Stimulated activated effector memory CD8-positive, alpha-beta T cell treated with anti-CD3 and anti-CD28 coated beads, Interleukin-12 subunit alpha, Interleukin-12 subunit beta, amount 100 ng/mL, for 72 hours (primary cell): ENCODE data around the gene SIMC1.
"Not testable (repeated sequence)": the region's sequence is repeated elsewhere in the genome, so short reads cannot be mapped to it uniquely, and the experiment has no call there.

Source experiments
- ATAC-seq: fragments of 150-1000 bp; cut with Tn5 transposase; 2 replicates; pipeline ENCODE4 v1.10.0; 2021
- DNase-seq, 2 donors: peaks; one replicate each; pipeline ENCODE4 v3.0.0; 2021 to 2022; ENCODE audit warnings: low spot score in 2 of 2
- H3K27ac Mint-ChIP-seq: one replicate; pipeline ENCODE4 v1.8.0; 2022; ENCODE audit warnings: mild to moderate bottlenecking, mixed read lengths
- H3K36me3 Mint-ChIP-seq: one replicate; pipeline ENCODE4 v1.8.0; 2022; ENCODE audit warnings: mild to moderate bottlenecking, mixed read lengths
- H3K4me1 Mint-ChIP-seq: one replicate; pipeline ENCODE4 v1.8.0; 2022; ENCODE audit warnings: mixed read lengths
- H3K4me3 Mint-ChIP-seq: one replicate; pipeline ENCODE4 v1.8.0; 2022; ENCODE audit warnings: mild to moderate bottlenecking, mixed read lengths
- H3K9me3 Mint-ChIP-seq: one replicate; pipeline ENCODE4 v1.8.0; 2022; ENCODE audit warnings: mixed read lengths

Gene SIMC1

GRCh38 chr5:176244318-176244717, 6.1 kb downstream of the SIMC1 start:
- H3K27ac Mint-ChIP-seq, ATAC-seq, H3K4me3 Mint-ChIP-seq, H3K4me1 Mint-ChIP-seq, DNase-seq, H3K9me3 Mint-ChIP-seq, H3K36me3 Mint-ChIP-seq: not testable (repeated sequence)

DNA sequence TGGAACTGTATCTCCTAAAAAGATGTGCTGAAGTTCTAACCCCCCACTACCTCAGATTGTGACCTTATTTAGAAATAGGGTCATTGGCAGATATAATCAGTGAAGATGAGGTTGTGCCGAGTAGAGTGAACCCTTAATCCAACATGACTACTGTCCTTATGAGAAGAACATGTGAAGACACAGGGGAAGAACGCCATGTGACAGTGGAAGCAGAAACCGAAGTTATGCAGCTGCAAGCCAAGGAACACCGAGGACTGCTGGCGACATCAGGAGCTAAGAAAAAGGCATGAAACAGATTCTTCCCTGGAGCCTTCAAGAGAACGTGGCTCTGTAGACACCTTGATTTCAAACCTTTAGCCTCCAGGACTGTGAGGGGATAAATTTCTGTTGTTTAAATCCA, 6.8 kb downstream of the SIMC1 start:
- ATAC-seq, H3K36me3 Mint-ChIP-seq, H3K9me3 Mint-ChIP-seq, H3K27ac Mint-ChIP-seq, H3K4me1 Mint-ChIP-seq, H3K4me3 Mint-ChIP-seq, DNase-seq: not testable (repeated sequence)

GRCh38 chr5:176245489-176245888, 7.3 kb downstream of the SIMC1 start:
- not testable (repeated sequence) for H3K27ac Mint-ChIP-seq, DNase-seq, H3K4me1 Mint-ChIP-seq, ATAC-seq, H3K36me3 Mint-ChIP-seq, H3K9me3 Mint-ChIP-seq, H3K4me3 Mint-ChIP-seq

DNA sequence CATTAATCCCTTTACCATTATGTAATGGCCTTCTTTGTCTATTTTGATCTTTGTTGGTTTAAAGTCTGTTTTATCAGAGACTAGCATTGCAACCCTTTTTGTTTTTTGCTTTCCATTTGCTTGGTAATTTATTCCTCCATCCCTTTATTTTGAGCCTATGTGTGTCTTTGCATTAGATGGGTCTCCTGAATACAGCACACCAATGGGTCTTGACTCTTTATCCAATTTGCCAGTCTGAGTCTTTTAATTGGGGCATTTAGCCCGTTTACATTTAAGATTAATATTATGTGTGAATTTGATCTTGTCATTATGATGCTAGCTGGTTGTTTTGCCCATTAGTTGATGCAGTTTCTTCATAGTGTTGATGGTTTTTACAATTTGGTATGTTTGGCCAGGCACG, 12.5 kb downstream of the SIMC1 start:
- not testable (repeated sequence) for ATAC-seq, H3K36me3 Mint-ChIP-seq

DNA sequence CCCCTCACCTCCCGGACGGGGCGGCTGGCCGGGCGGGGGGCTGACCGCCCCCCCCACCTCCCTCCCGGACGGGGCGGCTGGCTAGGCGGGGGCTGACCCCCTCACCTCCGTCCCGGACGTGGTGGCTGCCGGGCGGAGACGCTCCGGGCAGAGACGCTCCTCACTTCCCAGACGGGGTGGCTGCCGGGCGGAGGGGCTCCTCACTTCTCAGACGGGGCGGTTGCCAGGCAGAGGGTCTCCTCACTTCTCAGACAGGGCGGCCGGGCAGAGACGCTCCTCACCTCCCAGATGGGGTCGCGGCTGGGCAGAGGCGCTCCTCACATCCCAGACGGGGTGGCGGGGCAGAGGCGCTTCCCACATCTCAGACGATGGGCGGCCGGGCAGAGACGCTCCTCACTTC, 13.9 kb downstream of the SIMC1 start:
- not testable (repeated sequence) for H3K36me3 Mint-ChIP-seq, H3K9me3 Mint-ChIP-seq, H3K27ac Mint-ChIP-seq, H3K4me1 Mint-ChIP-seq, H3K4me3 Mint-ChIP-seq, ATAC-seq, DNase-seq

More for the DNA sequence above, 12.5 kb downstream of the SIMC1 start:
- not testable (repeated sequence) for H3K4me1 Mint-ChIP-seq, H3K4me3 Mint-ChIP-seq, H3K9me3 Mint-ChIP-seq, H3K27ac Mint-ChIP-seq, DNase-seq

GRCh38 chr5:176253370-176254065, 15.3 kb downstream of the SIMC1 start:
- not testable (repeated sequence) for H3K4me1 Mint-ChIP-seq, H3K4me3 Mint-ChIP-seq, ATAC-seq, H3K9me3 Mint-ChIP-seq, DNase-seq, H3K36me3 Mint-ChIP-seq, H3K27ac Mint-ChIP-seq

DNA sequence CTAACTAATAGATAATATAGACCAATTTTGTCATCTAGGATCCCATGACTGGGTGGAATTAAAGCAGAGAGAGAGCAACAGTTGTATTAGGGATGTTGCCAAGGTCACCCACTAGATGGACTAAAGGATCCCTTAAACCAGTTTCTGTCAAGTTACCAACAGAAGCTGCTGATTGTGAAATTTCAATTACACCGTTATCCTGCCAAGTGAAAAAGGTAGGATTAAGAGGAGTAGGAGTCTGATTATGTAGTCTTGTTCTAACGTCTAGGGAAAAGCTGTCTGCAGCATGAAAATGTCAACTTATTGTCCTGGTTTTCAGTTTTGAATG, 15.8 kb downstream of the SIMC1 start:
- DNase-seq, ATAC-seq, H3K36me3 Mint-ChIP-seq, H3K9me3 Mint-ChIP-seq, H3K27ac Mint-ChIP-seq, H3K4me1 Mint-ChIP-seq, H3K4me3 Mint-ChIP-seq: not testable (repeated sequence)

DNA sequence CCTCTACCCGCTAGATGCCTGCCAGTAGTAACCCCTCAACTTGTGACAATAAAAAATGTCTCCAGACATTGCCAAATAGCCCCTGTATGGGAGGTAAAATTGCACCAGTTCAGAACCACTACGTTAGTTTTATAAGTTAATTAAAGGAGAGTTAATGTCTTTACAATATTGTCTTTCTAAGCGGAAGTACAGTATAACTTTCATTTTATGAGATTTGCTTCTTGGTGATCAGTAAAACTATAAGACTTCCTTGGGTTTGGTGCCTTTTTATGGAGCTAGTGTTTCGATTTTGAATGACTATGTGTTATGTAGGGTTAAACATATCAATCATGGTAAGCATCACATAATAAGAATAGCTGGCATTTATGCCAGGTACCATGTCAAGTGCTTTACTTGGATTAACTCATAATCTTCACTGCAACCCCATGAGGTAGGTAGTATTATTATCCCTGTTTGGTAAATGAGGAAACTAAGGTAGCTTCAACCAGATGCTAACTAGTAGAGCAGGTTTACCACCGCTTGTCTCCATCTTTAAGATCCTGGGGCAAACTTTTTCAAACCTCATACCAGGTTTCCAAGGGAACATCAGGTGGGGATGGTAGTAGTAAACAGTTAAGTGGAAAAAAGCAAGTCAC, 19.8 kb downstream of the SIMC1 start:
- H3K36me3 Mint-ChIP-seq, DNase-seq, ATAC-seq, H3K4me3 Mint-ChIP-seq, H3K27ac Mint-ChIP-seq, H3K4me1 Mint-ChIP-seq, H3K9me3 Mint-ChIP-seq: not testable (repeated sequence)

DNA sequence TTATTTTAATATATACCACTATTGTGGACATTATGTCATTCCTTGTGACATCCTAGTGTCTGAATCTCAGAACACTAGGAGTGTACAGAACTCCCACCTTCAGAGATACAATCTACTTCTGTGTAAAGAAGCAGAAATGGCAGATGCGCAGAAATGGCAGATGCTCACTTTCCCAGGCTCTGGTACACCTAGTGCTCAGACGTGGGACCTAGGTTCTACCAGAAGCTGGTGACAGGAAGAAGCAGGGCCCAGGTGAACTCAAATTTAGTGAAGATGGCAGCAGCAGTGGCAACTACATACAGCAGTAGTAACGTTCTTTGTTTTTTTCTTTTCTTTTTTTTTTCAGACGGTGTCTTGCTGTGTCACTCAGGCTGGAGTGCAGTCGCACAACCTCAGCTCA, 22.5 kb downstream of the SIMC1 start:
- DNase-seq, ATAC-seq, H3K4me3 Mint-ChIP-seq, H3K4me1 Mint-ChIP-seq, H3K36me3 Mint-ChIP-seq, H3K27ac Mint-ChIP-seq, H3K9me3 Mint-ChIP-seq: not testable (repeated sequence)

- H3K4me3 Mint-ChIP-seq, H3K4me1 Mint-ChIP-seq, H3K36me3 Mint-ChIP-seq, H3K9me3 Mint-ChIP-seq, H3K27ac Mint-ChIP-seq, DNase-seq: not testable (repeated sequence)
- peak; percentile 84 for ATAC-seq
Observed at GRCh38 chr5:176266448-176266847, 28.2 kb downstream of the SIMC1 start.

DNA sequence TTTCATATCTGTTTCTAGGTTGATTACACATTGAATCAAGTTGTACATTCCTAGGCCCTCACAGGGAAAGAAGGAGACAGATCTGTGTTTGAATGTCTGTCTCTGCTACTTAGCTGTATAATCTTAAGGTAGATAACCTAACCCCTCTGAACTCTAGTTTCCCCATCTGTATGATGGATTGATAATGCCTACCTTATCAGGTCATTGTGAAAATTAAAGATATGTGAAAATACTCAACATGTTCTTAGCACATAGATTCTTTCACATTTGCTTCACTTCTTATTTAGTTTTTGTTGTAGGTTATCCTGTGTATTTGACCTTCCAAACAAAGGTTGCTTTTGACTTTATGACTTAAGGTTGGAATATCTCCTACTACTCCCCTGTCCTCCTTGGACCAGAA, 50.8 kb downstream of the SIMC1 start:
- not testable (repeated sequence) for H3K4me3 Mint-ChIP-seq, H3K36me3 Mint-ChIP-seq, ATAC-seq, H3K9me3 Mint-ChIP-seq, H3K27ac Mint-ChIP-seq, H3K4me1 Mint-ChIP-seq, DNase-seq

- H3K9me3 Mint-ChIP-seq, H3K27ac Mint-ChIP-seq, DNase-seq, H3K4me3 Mint-ChIP-seq, H3K4me1 Mint-ChIP-seq, H3K36me3 Mint-ChIP-seq, ATAC-seq: not testable (repeated sequence)
Observed at GRCh38 chr5:176290057-176290840, 52.0 kb downstream of the SIMC1 start.

DNA sequence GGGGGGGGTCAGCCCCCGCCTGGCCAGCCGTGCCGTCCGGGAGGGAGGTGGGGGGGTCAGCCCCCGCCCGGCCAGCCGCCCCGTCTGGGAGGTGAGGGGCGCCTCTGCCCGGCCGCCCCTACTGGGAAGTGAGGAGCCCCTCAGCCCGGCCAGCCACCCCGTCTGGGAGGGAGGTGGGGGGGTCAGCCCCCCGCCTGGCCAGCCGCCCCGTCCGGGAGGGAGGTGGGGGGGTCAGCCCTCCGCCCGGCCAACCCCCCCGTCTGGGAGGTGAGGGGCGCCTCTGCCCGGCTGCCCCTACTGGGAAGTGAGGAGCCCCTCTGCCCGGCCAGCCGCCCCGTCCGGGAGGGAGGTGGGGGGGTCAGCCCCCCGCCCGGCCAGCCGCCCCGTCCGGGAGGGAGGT, 67.1 kb downstream of the SIMC1 start:
- not testable (repeated sequence) for H3K27ac Mint-ChIP-seq, H3K4me1 Mint-ChIP-seq, DNase-seq, H3K9me3 Mint-ChIP-seq, ATAC-seq, H3K4me3 Mint-ChIP-seq
- H3K36me3 Mint-ChIP-seq: peaks cover 17% of the 10 kb centered on the region

GRCh38 chr5:176317534-176318374, 79.5 kb downstream of the SIMC1 start:
- H3K27ac Mint-ChIP-seq: no peak overlapping the region
- no peak for ATAC-seq

DNA sequence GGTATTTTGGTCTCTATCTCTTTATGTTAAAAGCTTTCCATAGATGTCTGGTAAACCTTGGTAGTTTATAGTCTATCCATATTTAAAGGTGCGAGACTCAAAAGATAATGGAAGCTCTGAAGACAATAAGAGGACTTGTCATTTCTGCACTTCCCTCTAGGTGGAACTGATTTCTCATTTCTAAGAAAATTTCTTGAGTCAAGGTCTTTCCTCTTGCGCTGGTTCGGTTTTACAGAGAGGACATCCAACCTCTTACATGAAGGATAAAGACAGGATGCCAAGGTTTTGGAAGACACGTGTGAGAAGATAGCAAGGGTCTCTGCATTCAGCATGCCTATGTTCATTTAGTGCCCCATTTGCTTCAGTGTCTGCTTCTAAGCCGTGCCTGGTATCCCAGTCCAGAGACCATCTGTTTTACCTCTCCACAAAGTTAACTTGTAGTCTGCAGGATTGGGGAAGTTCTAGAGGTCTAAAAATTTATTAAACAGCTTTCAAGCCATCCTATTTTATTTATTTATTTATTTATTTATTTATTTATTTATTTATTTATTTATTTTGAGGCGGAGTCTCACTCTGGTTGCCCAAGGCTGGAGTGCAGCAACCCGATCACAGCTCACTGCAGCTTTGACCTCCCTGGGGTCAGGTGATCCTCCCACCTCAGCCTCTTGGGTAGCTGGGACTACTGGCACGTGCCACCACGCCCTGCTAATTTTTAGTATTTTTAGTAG, 81.8 kb downstream of the SIMC1 start:
- no peak overlapping the region for H3K27ac Mint-ChIP-seq
- H3K9me3 Mint-ChIP-seq: no peaks in the 10 kb centered on the region
- DNase-seq (no peak), ATAC-seq (no peak)
- no peak overlapping the region for H3K4me3 Mint-ChIP-seq
- H3K36me3 Mint-ChIP-seq: peaks cover 40% of the 10 kb centered on the region
- no peaks in the 10 kb centered on the region for H3K4me1 Mint-ChIP-seq

More at GRCh38 chr5:176317534-176318374, 79.5 kb downstream of the SIMC1 start:
- no peak for DNase-seq
- Mint-ChIP-seq H3K36me3 (peaks cover 30% of the 10 kb centered on the region), H3K9me3 (no peaks in the 10 kb centered on the region), H3K4me1 (no peaks in the 10 kb centered on the region), H3K4me3 (no peak overlapping the region)
